PFSK-1 (cell line): ENCODE measurements around the gene SIAH2.

Source experiments
- POLR2AphosphoS5 ChIP-seq: IDR thresholded peaks from 2 replicates; pipeline ENCODE4 v1.6.1; 2012; ENCODE audit warnings: low read depth, mild to moderate bottlenecking, control low read depth, low read length, moderate library complexity
- REST ChIP-seq, 2 experiments: IDR thresholded peaks; 2 replicates each; pipeline versions ENCODE4 v1.6.1 to v1.8.0; 2011 to 2012; ENCODE audit warnings: low read depth in 2 of 2, low read length in 2 of 2, control low read depth in 1 of 2, inconsistent platforms in 1 of 2, mild to moderate bottlenecking in 1 of 2, moderate library complexity in 1 of 2; ENCODE audit not compliant: insufficient read depth in 1 of 2
- TAF1 ChIP-seq: IDR thresholded peaks from 2 replicates; pipeline ENCODE4 v1.6.1; 2012; ENCODE audit warnings: low read length, control low read depth, borderline replicate concordance; ENCODE audit not compliant: insufficient read depth

- TF ChIP-seq TAF1, result no peak
- TF ChIP-seq POLR2AphosphoS5, result no peak
- TF ChIP-seq REST (IDR thresholded peaks at IDR 0.05; ENCODE audit: insufficient read depth in 1 of 2, low read depth in 2 of 2, low read length in 2 of 2), result no peak
Measured at GRCh38 chr3:150736316-150736719, 26.7 kb downstream of the SIAH2 start.
